GM23338 (cell line): ENCODE measurements around the gene SCPEP1. TPM values are rescaled to one million over a fixed set of nuclear protein-coding genes. Genes with fewer than 3 reads are reported as not detected.

Source experiments
- ATAC-seq: fragments of 200-7000 bp; cut with Tn5 transposase; 3 replicates; pipeline ENCODE4 v1.9.1; 2020
- DNase-seq: peaks from one replicate; pipeline ENCODE4 v3.0.0-alpha.2; 2015; ENCODE audit warnings: low spot score
- H2AFZ ChIP-seq: fragments of 200-600 bp; sonication (generic); 2 replicates; pipeline ENCODE4 v1.8.0; 2016; ENCODE audit warnings: antibody characterized with exemption, mild to moderate bottlenecking, moderate library complexity
- H3F3A ChIP-seq: fragments of 200-600 bp; sonication (generic); replicated peaks from 2 replicates; pipeline ENCODE4 v1.8.0; 2017; ENCODE audit warnings: antibody characterized with exemption, mixed run types, low read depth
- H3K27ac ChIP-seq: fragments of 200-600 bp; sonication (generic); 2 replicates; pipeline ENCODE4 v1.6.1; 2016; ENCODE audit warnings: low read depth
- H3K27me3 ChIP-seq: fragments of 200-600 bp; sonication (generic); 2 replicates; pipeline ENCODE4 v1.8.0; 2016; ENCODE audit warnings: mild to moderate bottlenecking, mixed run types, moderate library complexity; ENCODE audit not compliant: insufficient read depth
- H3K36me3 ChIP-seq: fragments of 200-600 bp; sonication (generic); 2 replicates; pipeline ENCODE4 v1.8.0; 2016; ENCODE audit warnings: mild to moderate bottlenecking; ENCODE audit not compliant: insufficient read depth
- H3K4me1 ChIP-seq: fragments of 200-600 bp; sonication (generic); 2 replicates; pipeline ENCODE4 v1.8.0; 2016; ENCODE audit warnings: mild to moderate bottlenecking, moderate library complexity; ENCODE audit not compliant: insufficient read depth
- H3K4me2 ChIP-seq: fragments of 200-600 bp; sonication (generic); 2 replicates; pipeline ENCODE4 v1.7.1; 2017; ENCODE audit warnings: mixed run types
- H3K4me3 ChIP-seq: fragments of 200-600 bp; sonication (generic); 2 replicates; pipeline ENCODE4 v1.6.1; 2016; ENCODE audit warnings: mixed run types
- H3K79me2 ChIP-seq: fragments of 200-600 bp; sonication (generic); replicated peaks from 2 replicates; pipeline ENCODE4 v1.8.0; 2017; ENCODE audit warnings: mild to moderate bottlenecking; ENCODE audit not compliant: insufficient read depth
- H3K9me2 ChIP-seq: fragments of 200-600 bp; sonication (generic); 2 replicates; pipeline ENCODE4 v1.8.0; 2017; ENCODE audit not compliant: insufficient read depth
- H4K20me1 ChIP-seq: fragments of 200-600 bp; sonication (generic); replicated peaks from 2 replicates; pipeline ENCODE4 v1.8.0; 2017; ENCODE audit warnings: mild to moderate bottlenecking; ENCODE audit not compliant: insufficient read depth
- H3K27ac Mint-ChIP-seq: 2 replicates; pipeline ENCODE4 v1.8.0; 2020; ENCODE audit warnings: inconsistent platforms, mild to moderate bottlenecking, moderate library complexity, mixed read lengths
- H3K27me3 Mint-ChIP-seq: 3 replicates; pipeline ENCODE4 v1.8.0; 2022; ENCODE audit warnings: low read depth, mild to moderate bottlenecking, moderate library complexity, mixed read lengths, inconsistent platforms; ENCODE audit not compliant: insufficient read depth, poor library complexity
- H3K36me3 Mint-ChIP-seq: 3 replicates; pipeline ENCODE4 v1.8.0; 2021; ENCODE audit warnings: low read depth, mild to moderate bottlenecking, inconsistent platforms, moderate library complexity, mixed read lengths
- H3K4me1 Mint-ChIP-seq: 3 replicates; pipeline ENCODE4 v1.8.0; 2020; ENCODE audit warnings: mild to moderate bottlenecking, inconsistent platforms, mixed read lengths
- H3K4me3 Mint-ChIP-seq: 3 replicates; pipeline ENCODE4 v1.8.0; 2021; ENCODE audit warnings: moderate library complexity, mild to moderate bottlenecking, inconsistent platforms, mixed read lengths
- H3K9me3 Mint-ChIP-seq: 3 replicates; pipeline ENCODE4 v1.8.0; 2020; ENCODE audit warnings: moderate library complexity, mild to moderate bottlenecking, inconsistent platforms, mixed read lengths
- CREB1 ChIP-seq: fragments of 250-450 bp; sonication (Bioruptor Pico); IDR thresholded peaks from 2 replicates; pipeline ENCODE4 v1.5.0; 2020; ENCODE audit warnings: low read depth, mild to moderate bottlenecking, moderate library complexity
- EZH2 ChIP-seq: fragments of 200-600 bp; sonication (generic); IDR thresholded peaks from one replicate; pipeline ENCODE4 v1.8.0; 2017; ENCODE audit warnings: antibody characterized with exemption, mild to moderate bottlenecking, low read depth; ENCODE audit not compliant: unreplicated experiment
- EZH2phosphoT487 ChIP-seq: fragments of 200-600 bp; sonication (generic); IDR thresholded peaks from one replicate; pipeline ENCODE4 v1.8.1; 2018; ENCODE audit warnings: antibody characterized with exemption; ENCODE audit not compliant: unreplicated experiment
- JUNB ChIP-seq: IDR thresholded peaks from one replicate; pipeline ENCODE4 v1.6.1; 2016; ENCODE audit warnings: antibody characterized with exemption; ENCODE audit not compliant: unreplicated experiment
- NANOG ChIP-seq: IDR thresholded peaks from 2 replicates; pipeline ENCODE4 v1.6.1; 2016; ENCODE audit warnings: antibody characterized with exemption, borderline replicate concordance
- POLR2AphosphoS5 ChIP-seq: IDR thresholded peaks from 2 replicates; pipeline ENCODE4 v1.6.1; 2016; ENCODE audit warnings: antibody characterized with exemption, low read depth
- STAT1 ChIP-seq: IDR thresholded peaks from one replicate; pipeline ENCODE4 v1.6.1; 2016; ENCODE audit warnings: antibody characterized with exemption; ENCODE audit not compliant: unreplicated experiment
- ZNF331 ChIP-seq: fragments of 250-450 bp; sonication (Bioruptor Pico); IDR thresholded peaks from 2 replicates; pipeline ENCODE4 v1.5.0; 2020; ENCODE audit warnings: low read depth, mild to moderate bottlenecking, moderate library complexity
- polyA plus RNA-seq: library from polyadenylated mRNA; unstranded; fragments of >200 nt; fragmentation: Nextera tagmentation; extraction: Ambion mirVana; gene quantifications from 2 replicates; pipeline ENCODE4 v1.2.1, GENCODE V29; 2016
- total RNA-seq: library from RNA; depleted of rRNA; stranded (reverse); fragments of >200 nt; shearing (Covaris generic); gene quantifications from 2 replicates; pipeline ENCODE4 v1.2.3, GENCODE V29; 2014
- TF ChIP-seq, protein P1 (sequence below), 2 experiments: fragments of 200-600 bp in 1 of 2; sonication (generic) in 1 of 2; conservative IDR thresholded peaks; 2 replicates each; pipeline versions ENCODE4 v1.5.1 to v1.6.1; 2016 to 2017; ENCODE audit warnings: antibody characterized with exemption in 2 of 2, low read depth in 2 of 2, mild to moderate bottlenecking in 2 of 2, moderate library complexity in 1 of 2

Gene SCPEP1
- total and polyA plus RNA-seq, 2 experiments from 2014 or later, result 46.6 to 52.1 TPM

DNA sequence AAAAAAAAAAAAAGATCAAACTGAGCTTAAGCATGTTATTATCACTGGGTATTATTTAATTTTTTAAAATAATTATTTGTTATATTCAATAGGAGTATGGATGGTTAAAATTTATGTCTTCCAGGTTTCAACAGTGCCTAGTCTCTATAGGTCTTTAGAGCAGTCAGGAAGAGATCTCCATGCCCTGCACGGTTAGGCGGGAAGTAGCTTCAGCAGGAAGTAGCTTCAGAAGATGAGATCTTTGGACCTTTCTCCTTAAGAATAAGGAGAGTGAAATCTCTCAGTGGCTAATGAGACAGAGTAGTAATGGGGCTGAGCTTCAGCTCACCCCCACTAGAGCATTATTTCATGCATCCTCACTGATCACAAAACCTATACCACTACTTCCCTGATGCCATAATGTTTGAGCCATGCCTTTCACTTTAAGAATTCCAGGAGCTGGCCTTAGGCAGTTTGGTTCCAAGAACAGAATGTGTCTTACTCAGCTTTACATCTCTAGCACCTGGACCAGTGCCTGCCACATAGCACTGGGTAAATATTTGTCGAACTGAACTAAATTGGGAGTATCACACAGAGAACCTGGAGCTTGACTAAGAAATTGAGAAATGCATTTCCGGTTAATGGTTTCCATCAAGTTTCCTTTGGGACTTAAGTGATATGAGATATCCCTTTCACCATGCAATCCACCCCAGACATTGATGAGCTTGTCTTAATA is 43.5 kb downstream of the SCPEP1 start:
- no peaks in the 10 kb centered on the region; the same call in 1 of the 2 replicates for H3K9me2 ChIP-seq
- no peaks in the 10 kb centered on the region for H3K27me3 ChIP-seq
- H4K20me1 ChIP-seq, result no peaks in the 10 kb centered on the region
- peaks cover 23% of the 10 kb centered on the region for H3K4me1 Mint-ChIP-seq
- ATAC-seq (no peak), DNase-seq (no peak)
- no peak overlapping the region for H3K4me3 Mint-ChIP-seq
- no peaks in the 10 kb centered on the region for H3K79me2 ChIP-seq
- H3K27ac Mint-ChIP-seq, result no peak overlapping the region
- H3K4me1 ChIP-seq, result peaks cover 19% of the 10 kb centered on the region
- H3K9me3 Mint-ChIP-seq, result peaks cover 42% of the 10 kb centered on the region
- H3K27me3 Mint-ChIP-seq, result peaks cover 7% of the 10 kb centered on the region
- no peaks in the 10 kb centered on the region for H3F3A ChIP-seq
- no peak overlapping the region for H3K4me3 ChIP-seq
- peaks cover 11% of the 10 kb centered on the region for H3K36me3 ChIP-seq
- H3K27ac ChIP-seq, result no peak overlapping the region
- no peak overlapping the region for H3K4me2 ChIP-seq
- peaks cover 12% of the 10 kb centered on the region for H3K36me3 Mint-ChIP-seq
- TF ChIP-seq CREB1 (CRISPR knock-in tag) (no peak), STAT1 (no peak), EZH2 (no peak), POLR2AphosphoS5 (no peak), NANOG (no peak), ZNF331 (CRISPR knock-in tag) (no peak), JUNB (no peak)
- no peak overlapping the region for H2AFZ ChIP-seq

DNA sequence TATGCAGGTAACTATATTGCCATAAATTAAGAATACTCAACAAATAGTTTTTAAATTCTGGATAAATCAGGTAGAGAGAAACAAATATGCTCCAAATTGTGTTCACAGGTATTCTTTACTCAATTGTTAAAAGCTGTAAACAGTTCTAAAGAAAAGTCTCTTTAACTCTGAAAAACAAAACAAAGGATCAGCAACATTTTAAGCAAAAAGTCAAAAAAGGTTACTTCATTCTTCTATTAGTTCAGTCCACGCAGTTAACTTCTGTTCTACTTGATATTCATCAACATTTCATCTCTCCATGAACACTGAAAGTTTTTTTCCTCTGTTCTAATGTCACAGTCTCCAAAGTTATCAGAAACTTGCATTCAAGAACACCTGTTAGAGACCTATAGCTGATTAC is 47.9 kb downstream of the SCPEP1 start:
- no peak overlapping the region for H3K27ac Mint-ChIP-seq
- peaks cover 74% of the 10 kb centered on the region for H3K9me3 Mint-ChIP-seq
- ATAC-seq (no peak), DNase-seq (no peak)
- H3K4me2 ChIP-seq, result no peak overlapping the region
- no peaks in the 10 kb centered on the region for H4K20me1 ChIP-seq
- H3K36me3 Mint-ChIP-seq, result peaks cover 31% of the 10 kb centered on the region
- H3K4me3 Mint-ChIP-seq, result no peak overlapping the region
- no peaks in the 10 kb centered on the region; the same call in 1 of the 2 replicates for H3K9me2 ChIP-seq
- H2AFZ ChIP-seq, result no peak overlapping the region
- no peaks in the 10 kb centered on the region for H3K79me2 ChIP-seq
- H3K4me3 ChIP-seq, result no peak overlapping the region
- H3K4me1 Mint-ChIP-seq, result no peaks in the 10 kb centered on the region
- no peaks in the 10 kb centered on the region for H3K27me3 ChIP-seq
- no peaks in the 10 kb centered on the region for H3F3A ChIP-seq
- H3K27ac ChIP-seq, result no peak overlapping the region
- H3K36me3 ChIP-seq, result peaks cover 26% of the 10 kb centered on the region
- peaks cover 2% of the 10 kb centered on the region for H3K27me3 Mint-ChIP-seq
- TF ChIP-seq, protein P1, sequence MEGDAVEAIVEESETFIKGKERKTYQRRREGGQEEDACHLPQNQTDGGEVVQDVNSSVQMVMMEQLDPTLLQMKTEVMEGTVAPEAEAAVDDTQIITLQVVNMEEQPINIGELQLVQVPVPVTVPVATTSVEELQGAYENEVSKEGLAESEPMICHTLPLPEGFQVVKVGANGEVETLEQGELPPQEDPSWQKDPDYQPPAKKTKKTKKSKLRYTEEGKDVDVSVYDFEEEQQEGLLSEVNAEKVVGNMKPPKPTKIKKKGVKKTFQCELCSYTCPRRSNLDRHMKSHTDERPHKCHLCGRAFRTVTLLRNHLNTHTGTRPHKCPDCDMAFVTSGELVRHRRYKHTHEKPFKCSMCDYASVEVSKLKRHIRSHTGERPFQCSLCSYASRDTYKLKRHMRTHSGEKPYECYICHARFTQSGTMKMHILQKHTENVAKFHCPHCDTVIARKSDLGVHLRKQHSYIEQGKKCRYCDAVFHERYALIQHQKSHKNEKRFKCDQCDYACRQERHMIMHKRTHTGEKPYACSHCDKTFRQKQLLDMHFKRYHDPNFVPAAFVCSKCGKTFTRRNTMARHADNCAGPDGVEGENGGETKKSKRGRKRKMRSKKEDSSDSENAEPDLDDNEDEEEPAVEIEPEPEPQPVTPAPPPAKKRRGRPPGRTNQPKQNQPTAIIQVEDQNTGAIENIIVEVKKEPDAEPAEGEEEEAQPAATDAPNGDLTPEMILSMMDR (conservative IDR thresholded peaks at IDR 0.05; ENCODE audit: low read depth in 2 of 2), result no peak
- TF ChIP-seq CREB1 (CRISPR knock-in tag) (no peak), ZNF331 (CRISPR knock-in tag) (no peak), EZH2phosphoT487 (no peak)
- no peaks in the 10 kb centered on the region; the same call in 1 of the 2 replicates for H3K4me1 ChIP-seq
